GM20000 (cell line): ENCODE results near the gene CBX4.
A peak's percentile ranks its signal among the peaks of the same experiment; 100 is the strongest.

ENCODE experiments used
- DNase-seq: peaks from one replicate; pipeline ENCODE4 v3.0.0; 2012; ENCODE audit warnings: low spot score
- CTCF ChIP-seq: IDR thresholded peaks from 2 replicates; pipeline ENCODE4 v1.5.1; 2012; ENCODE audit warnings: mild to moderate bottlenecking, control low read depth; ENCODE audit errors: extremely low read depth, missing control alignments

The CBX4 gene

GRCh38 chr17:79839356-79840268 is at the start of gene CBX4:
Gene CBX4, minus strand, starts transcription at chr17:79839440. Its CDS starts 189 bp downstream, at chr17:79839251.
- peak; percentile 99 for DNase-seq
- peak; percentile 54 for TF ChIP-seq CTCF

GRCh38 chr17:79888009-79888540 is 48.8 kb upstream of the CBX4 start:
- no peak for DNase-seq
- no peak for TF ChIP-seq CTCF

GRCh38 chr17:79887451-79887991 is 48.3 kb upstream of the CBX4 start:
- no peak for TF ChIP-seq CTCF
- DNase-seq: no peak

- no peak for TF ChIP-seq CTCF
- DNase-seq: no peak
Measured at GRCh38 chr17:79883202-79883601, 44.0 kb upstream of the CBX4 start.

- no peak for TF ChIP-seq CTCF
- DNase-seq: no peak
Measured at GRCh38 chr17:79878329-79878947, 39.2 kb upstream of the CBX4 start.

- no peak for DNase-seq
- TF ChIP-seq CTCF: no peak
Measured at GRCh38 chr17:79877041-79877440, 37.8 kb upstream of the CBX4 start.

- DNase-seq: no peak
Measured at GRCh38 chr17:79875511-79875910, 36.3 kb upstream of the CBX4 start.

More at GRCh38 chr17:79875511-79875910, 36.3 kb upstream of the CBX4 start:
- no peak for TF ChIP-seq CTCF
